PFSK-1 (cell line): ENCODE results near the gene S100A14.

ENCODE experiments used
- POLR2AphosphoS5 ChIP-seq: IDR thresholded peaks from 2 replicates; pipeline ENCODE4 v1.6.1; 2012; ENCODE audit warnings: low read depth, mild to moderate bottlenecking, control low read depth, low read length, moderate library complexity
- TAF1 ChIP-seq: IDR thresholded peaks from 2 replicates; pipeline ENCODE4 v1.6.1; 2012; ENCODE audit warnings: low read length, control low read depth, borderline replicate concordance; ENCODE audit not compliant: insufficient read depth
- TF ChIP-seq, protein P1 (sequence below), 2 experiments: IDR thresholded peaks; 2 replicates each; pipeline versions ENCODE4 v1.6.1 to v1.8.0; 2011 to 2012; ENCODE audit warnings: low read depth in 2 of 2, low read length in 2 of 2, control low read depth in 1 of 2, inconsistent platforms in 1 of 2, mild to moderate bottlenecking in 1 of 2, moderate library complexity in 1 of 2; ENCODE audit not compliant: insufficient read depth in 1 of 2

DNA sequence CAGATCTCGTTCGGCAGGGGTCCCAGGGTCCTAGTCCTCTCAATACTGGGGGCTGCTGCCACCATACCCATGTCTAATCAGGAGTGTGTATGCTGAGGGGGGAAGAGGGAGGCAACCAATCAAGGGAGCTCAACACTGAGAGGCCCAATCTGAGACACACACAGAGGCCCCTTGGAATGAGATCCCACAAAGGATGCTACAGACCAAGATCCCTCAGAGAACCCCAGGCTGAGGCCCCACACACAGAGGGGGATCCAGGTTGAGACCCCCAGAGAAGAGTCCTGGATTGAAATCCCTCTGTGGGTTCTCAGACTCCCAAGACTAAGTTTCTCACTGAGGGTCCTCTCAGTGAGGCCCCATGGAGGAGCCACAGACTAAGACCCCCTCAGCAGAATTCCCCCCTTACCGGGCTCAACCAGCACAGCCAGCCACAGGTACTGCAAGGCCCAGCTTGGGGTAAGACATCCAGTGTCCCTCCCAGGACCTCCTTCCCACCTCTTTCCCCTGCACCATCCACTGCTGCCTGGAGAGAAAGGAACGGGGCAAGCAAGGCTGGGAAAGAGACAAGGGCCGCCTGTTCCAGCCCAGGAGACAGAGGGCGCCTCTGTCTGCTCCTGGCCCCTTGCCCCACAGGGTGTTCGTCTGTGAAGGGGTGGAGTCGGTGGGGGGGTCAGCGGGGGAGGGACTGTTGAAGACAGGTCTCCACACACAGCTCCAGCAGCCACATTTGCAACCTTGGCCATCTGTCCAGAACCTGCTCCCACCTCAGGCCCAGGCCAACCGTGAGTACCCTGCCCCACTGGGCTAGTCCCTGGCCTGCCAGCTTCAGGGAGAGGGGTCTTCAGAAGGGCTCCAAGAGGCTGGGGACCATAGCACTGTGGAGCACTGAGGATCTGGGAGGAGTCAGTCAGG, 11.8 kb upstream of the S100A14 start, which contains the start of gene S100A1:
- TF ChIP-seq POLR2AphosphoS5 (no peak), TAF1 (no peak)
- TF ChIP-seq, protein P1, sequence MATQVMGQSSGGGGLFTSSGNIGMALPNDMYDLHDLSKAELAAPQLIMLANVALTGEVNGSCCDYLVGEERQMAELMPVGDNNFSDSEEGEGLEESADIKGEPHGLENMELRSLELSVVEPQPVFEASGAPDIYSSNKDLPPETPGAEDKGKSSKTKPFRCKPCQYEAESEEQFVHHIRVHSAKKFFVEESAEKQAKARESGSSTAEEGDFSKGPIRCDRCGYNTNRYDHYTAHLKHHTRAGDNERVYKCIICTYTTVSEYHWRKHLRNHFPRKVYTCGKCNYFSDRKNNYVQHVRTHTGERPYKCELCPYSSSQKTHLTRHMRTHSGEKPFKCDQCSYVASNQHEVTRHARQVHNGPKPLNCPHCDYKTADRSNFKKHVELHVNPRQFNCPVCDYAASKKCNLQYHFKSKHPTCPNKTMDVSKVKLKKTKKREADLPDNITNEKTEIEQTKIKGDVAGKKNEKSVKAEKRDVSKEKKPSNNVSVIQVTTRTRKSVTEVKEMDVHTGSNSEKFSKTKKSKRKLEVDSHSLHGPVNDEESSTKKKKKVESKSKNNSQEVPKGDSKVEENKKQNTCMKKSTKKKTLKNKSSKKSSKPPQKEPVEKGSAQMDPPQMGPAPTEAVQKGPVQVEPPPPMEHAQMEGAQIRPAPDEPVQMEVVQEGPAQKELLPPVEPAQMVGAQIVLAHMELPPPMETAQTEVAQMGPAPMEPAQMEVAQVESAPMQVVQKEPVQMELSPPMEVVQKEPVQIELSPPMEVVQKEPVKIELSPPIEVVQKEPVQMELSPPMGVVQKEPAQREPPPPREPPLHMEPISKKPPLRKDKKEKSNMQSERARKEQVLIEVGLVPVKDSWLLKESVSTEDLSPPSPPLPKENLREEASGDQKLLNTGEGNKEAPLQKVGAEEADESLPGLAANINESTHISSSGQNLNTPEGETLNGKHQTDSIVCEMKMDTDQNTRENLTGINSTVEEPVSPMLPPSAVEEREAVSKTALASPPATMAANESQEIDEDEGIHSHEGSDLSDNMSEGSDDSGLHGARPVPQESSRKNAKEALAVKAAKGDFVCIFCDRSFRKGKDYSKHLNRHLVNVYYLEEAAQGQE (IDR thresholded peaks at IDR 0.05; ENCODE audit: insufficient read depth in 1 of 2, low read depth in 2 of 2, low read length in 2 of 2) = no peak
